Endothelial cell (in vitro differentiated cells): Measurements from ENCODE around the gene CPTP. TPM values are rescaled to one million over a fixed set of nuclear protein-coding genes. Genes with fewer than 3 reads are reported as not detected.

Experiments
- DNase-seq: peaks from one replicate; pipeline ENCODE4 v3.0.0; 2021; ENCODE audit warnings: low spot score
- H3K27ac Mint-ChIP-seq: one replicate; pipeline ENCODE4 v1.8.0; 2021; ENCODE audit warnings: mixed read lengths, inconsistent platforms; ENCODE audit not compliant: unreplicated experiment
- H3K27me3 Mint-ChIP-seq: one replicate; pipeline ENCODE4 v1.8.0; 2021; ENCODE audit warnings: mild to moderate bottlenecking, moderate library complexity, mixed read lengths, inconsistent platforms; ENCODE audit not compliant: unreplicated experiment
- H3K36me3 Mint-ChIP-seq: one replicate; pipeline ENCODE4 v1.8.0; 2021; ENCODE audit warnings: mild to moderate bottlenecking, low read depth, mixed read lengths, inconsistent platforms; ENCODE audit not compliant: unreplicated experiment
- H3K4me1 Mint-ChIP-seq: one replicate; pipeline ENCODE4 v1.8.0; 2021; ENCODE audit warnings: mild to moderate bottlenecking, mixed read lengths, inconsistent platforms; ENCODE audit not compliant: unreplicated experiment
- H3K4me3 Mint-ChIP-seq: one replicate; pipeline ENCODE4 v1.8.0; 2021; ENCODE audit warnings: mild to moderate bottlenecking, mixed read lengths, inconsistent platforms; ENCODE audit not compliant: unreplicated experiment
- H3K9me3 Mint-ChIP-seq: one replicate; pipeline ENCODE4 v1.8.0; 2021; ENCODE audit warnings: mixed read lengths, inconsistent platforms; ENCODE audit not compliant: unreplicated experiment
- total RNA-seq: library from RNA; stranded (reverse); fragmentation: NEBNext Ultra II Directional; extraction: Animal tissue kit (Norgen Biotek cat#: 25700); gene quantifications from one replicate; pipeline ENCODE4 v1.2.1, GENCODE V29; 2021; ENCODE audit not compliant: unreplicated experiment
- TF ChIP-seq, protein P1 (sequence below): fragments of 200-600 bp; sonication (generic); IDR thresholded peaks from one replicate; pipeline ENCODE4 v1.5.0; 2021; ENCODE audit warnings: antibody characterized with exemption; ENCODE audit not compliant: unreplicated experiment

CPTP gene
- total RNA-seq, 1 donor from 2014 or later = 26.0 TPM

DNA sequence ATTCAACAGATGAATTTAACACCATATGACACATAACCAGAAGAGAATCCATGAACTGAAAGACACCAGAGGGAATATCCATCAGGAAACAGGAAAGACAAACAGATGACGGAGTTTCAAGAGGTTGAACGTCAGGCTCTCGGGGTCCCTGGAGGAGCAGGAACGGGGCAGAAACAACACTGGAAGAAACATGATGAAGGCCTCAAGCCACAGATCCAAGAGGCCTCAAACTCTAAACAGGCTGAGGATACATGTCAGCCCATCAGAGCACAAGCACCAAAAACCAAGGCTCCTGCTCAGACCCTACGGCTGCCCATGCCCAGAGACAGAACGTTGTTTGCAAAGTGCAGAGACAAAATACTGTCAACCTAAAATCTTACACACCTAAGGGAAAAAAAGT is 7.2 kb upstream of the CPTP start:
- no peak for DNase-seq
- Mint-ChIP-seq H3K4me3 (no peak overlapping the region), H3K9me3 (no peaks in the 10 kb centered on the region), H3K4me1 (peaks cover 10% of the 10 kb centered on the region), H3K27me3 (peaks cover 7% of the 10 kb centered on the region), H3K36me3 (peaks cover 8% of the 10 kb centered on the region), H3K27ac (peak overlapping the region; percentile 26)
- TF ChIP-seq, protein P1, sequence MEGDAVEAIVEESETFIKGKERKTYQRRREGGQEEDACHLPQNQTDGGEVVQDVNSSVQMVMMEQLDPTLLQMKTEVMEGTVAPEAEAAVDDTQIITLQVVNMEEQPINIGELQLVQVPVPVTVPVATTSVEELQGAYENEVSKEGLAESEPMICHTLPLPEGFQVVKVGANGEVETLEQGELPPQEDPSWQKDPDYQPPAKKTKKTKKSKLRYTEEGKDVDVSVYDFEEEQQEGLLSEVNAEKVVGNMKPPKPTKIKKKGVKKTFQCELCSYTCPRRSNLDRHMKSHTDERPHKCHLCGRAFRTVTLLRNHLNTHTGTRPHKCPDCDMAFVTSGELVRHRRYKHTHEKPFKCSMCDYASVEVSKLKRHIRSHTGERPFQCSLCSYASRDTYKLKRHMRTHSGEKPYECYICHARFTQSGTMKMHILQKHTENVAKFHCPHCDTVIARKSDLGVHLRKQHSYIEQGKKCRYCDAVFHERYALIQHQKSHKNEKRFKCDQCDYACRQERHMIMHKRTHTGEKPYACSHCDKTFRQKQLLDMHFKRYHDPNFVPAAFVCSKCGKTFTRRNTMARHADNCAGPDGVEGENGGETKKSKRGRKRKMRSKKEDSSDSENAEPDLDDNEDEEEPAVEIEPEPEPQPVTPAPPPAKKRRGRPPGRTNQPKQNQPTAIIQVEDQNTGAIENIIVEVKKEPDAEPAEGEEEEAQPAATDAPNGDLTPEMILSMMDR = no peak

DNA sequence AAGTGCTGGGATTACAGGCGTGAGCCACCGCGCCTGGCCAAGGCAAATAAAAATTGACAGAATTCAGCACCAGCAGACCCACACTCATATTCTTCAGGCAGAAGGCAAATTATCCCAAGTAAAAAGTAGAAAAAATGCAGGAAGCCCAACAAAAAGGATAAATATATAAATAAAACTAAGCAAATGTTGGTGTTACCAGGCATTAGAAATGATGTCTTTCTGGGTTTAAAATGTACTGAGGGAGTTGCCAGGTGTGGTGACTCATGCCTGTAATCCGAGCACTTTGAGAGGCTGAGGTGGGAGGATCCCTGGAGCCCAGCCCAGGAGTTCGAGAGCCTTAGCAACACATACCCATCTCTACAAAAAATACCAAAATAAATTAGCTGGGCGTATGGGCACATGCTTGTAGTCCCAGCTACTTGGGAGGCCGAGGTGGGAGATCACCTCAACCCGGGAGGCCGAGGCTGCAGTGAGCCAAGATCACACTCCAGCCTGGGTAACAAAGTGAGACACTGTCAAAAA is 6.4 kb upstream of the CPTP start:
- Mint-ChIP-seq H3K27me3 (peaks cover 8% of the 10 kb centered on the region), H3K4me3 (no peak overlapping the region), H3K36me3 (peaks cover 8% of the 10 kb centered on the region), H3K4me1 (peaks cover 10% of the 10 kb centered on the region), H3K9me3 (no peaks in the 10 kb centered on the region), H3K27ac (no peak overlapping the region)
- TF ChIP-seq, protein P1 = no peak
- DNase-seq = no peak

DNA sequence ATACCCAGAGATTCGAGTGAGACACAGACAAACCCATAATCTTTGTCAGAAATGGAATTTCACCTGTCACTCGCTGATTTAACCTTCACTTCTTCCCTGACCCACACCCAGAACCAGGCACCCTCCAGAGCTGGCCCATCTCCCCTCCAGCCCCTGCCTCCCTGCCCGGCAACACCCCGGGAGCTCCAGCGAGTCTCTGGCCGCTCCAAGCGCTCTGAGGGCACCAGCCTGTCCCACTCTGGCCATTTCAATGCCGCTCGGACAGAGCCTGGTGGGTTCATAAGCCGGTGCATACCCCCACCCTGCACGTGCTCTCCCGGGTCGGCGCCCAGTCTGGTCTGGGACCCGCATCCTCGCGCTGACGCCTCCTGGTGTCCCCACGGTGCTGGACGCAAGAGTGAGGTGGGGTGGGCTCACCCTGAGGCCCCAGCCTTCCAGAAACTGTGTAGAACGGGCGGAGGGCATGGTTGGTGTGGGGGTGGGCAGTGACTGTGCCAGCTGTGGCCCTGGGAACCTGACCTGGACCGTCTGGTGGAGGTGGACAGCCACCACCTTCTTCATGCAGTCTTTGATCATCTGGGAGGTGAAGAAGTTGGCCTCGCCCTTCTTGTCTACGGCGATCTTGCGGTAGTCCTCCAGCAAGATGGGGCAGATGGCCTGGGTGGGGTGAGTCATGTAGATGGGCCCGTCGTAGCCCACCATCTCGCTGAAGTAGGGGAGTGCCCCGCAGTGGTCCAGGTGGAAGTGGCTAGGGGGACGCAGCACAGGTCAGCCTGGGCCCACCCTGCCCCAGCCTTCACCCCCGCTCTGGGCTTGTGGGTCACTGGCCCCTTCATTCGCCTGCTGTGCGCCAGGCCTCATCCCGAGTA is 5.6 kb upstream of the CPTP start:
- Mint-ChIP-seq H3K27ac (no peak overlapping the region), H3K27me3 (peaks cover 8% of the 10 kb centered on the region), H3K4me1 (peaks cover 15% of the 10 kb centered on the region), H3K9me3 (no peaks in the 10 kb centered on the region), H3K36me3 (peaks cover 14% of the 10 kb centered on the region), H3K4me3 (no peak overlapping the region)
- no peak for DNase-seq
- TF ChIP-seq, protein P1 = no peak

DNA sequence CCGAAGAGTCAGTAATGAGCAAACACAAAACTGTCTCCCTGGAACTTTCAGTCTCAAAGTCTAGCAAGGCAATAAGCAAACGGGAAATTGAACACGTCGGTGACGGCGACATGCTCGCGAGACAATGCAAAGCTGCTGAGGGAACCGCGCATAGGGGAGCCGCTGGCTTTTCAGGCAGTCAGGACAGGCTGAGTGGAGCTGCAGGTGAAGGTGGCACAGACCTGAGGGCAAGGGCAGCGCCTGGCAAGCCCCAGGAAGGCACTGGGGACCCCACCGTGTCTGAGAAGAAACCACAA is 5.0 kb upstream of the CPTP start:
- no peak for DNase-seq
- TF ChIP-seq, protein P1 = no peak
- H3K27ac Mint-ChIP-seq = no peak overlapping the region
- peaks cover 14% of the 10 kb centered on the region for H3K36me3 Mint-ChIP-seq
- no peak overlapping the region for H3K4me3 Mint-ChIP-seq
- H3K27me3 Mint-ChIP-seq = peaks cover 8% of the 10 kb centered on the region
- peaks cover 15% of the 10 kb centered on the region for H3K4me1 Mint-ChIP-seq
- H3K9me3 Mint-ChIP-seq = no peaks in the 10 kb centered on the region
